Stimulated activated CD8-positive, alpha-beta memory T cell treated with anti-CD3 and anti-CD28 coated beads, Interleukin-15, amount 100 ng/mL, for 1 hour (primary cell): ENCODE data around the gene EPG5.
A peak's percentile ranks its signal among the peaks of the same experiment; 100 is the strongest.
"Not testable (repeated sequence)": the region's sequence is repeated elsewhere in the genome, so short reads cannot be mapped to it uniquely, and the experiment has no call there.

Experiments
- DNase-seq: peaks from one replicate; pipeline ENCODE4 v3.0.0-alpha.2; 2020; ENCODE audit warnings: low read depth

EPG5 gene

GRCh38 chr18:45976566-45976965 is 9.4 kb upstream of the EPG5 start:
- DNase-seq, result no peak

GRCh38 chr18:45974088-45974536 is 7.0 kb upstream of the EPG5 start:
- DNase-seq, result peak; percentile 57

- DNase-seq, result not testable (repeated sequence)
These were observed 2.2 kb downstream of the EPG5 start for GRCh38 chr18:45964913-45965312.

GRCh38 chr18:45962866-45963265 is 4.3 kb downstream of the EPG5 start:
- no peak for DNase-seq

- peak; percentile 19 for DNase-seq
These were observed 4.7 kb downstream of the EPG5 start for GRCh38 chr18:45962461-45962860.

GRCh38 chr18:45959484-45959883 is 7.6 kb downstream of the EPG5 start:
- DNase-seq, result not testable (repeated sequence)

- no peak for DNase-seq
These were observed 8.4 kb downstream of the EPG5 start for GRCh38 chr18:45958730-45959129.

GRCh38 chr18:45958027-45958426 is 9.1 kb downstream of the EPG5 start:
- DNase-seq, result no peak

- no peak for DNase-seq
These were observed 10.0 kb downstream of the EPG5 start for GRCh38 chr18:45957100-45957499.

- no peak for DNase-seq
These were observed 12.8 kb downstream of the EPG5 start for GRCh38 chr18:45954070-45954934.

GRCh38 chr18:45951016-45951714 is 16.0 kb downstream of the EPG5 start:
- DNase-seq, result no peak

- DNase-seq, result no peak
These were observed 21.5 kb downstream of the EPG5 start for GRCh38 chr18:45945669-45946068.

GRCh38 chr18:45940724-45941123 is 26.4 kb downstream of the EPG5 start:
- no peak for DNase-seq

- no peak for DNase-seq
These were observed 27.9 kb downstream of the EPG5 start for GRCh38 chr18:45939236-45939635.

GRCh38 chr18:45938488-45938935 is 28.6 kb downstream of the EPG5 start:
- no peak for DNase-seq

GRCh38 chr18:45935591-45936335 is 31.4 kb downstream of the EPG5 start:
- DNase-seq, result no peak

GRCh38 chr18:45932708-45933107 is 34.4 kb downstream of the EPG5 start:
- no peak for DNase-seq

GRCh38 chr18:45930963-45931362 is 36.2 kb downstream of the EPG5 start:
- no peak for DNase-seq

- DNase-seq, result no peak
These were observed 40.4 kb downstream of the EPG5 start for GRCh38 chr18:45926691-45927090.

GRCh38 chr18:45926085-45926484 is 41.0 kb downstream of the EPG5 start:
- no peak for DNase-seq

GRCh38 chr18:45923138-45923537 is 44.0 kb downstream of the EPG5 start:
- no peak for DNase-seq

GRCh38 chr18:45920367-45920766 is 46.8 kb downstream of the EPG5 start:
- no peak for DNase-seq
